Heart left ventricle (tissue), 16 donors: ENCODE measurements around the gene PHF1. TPM values are rescaled to one million over a fixed set of nuclear protein-coding genes. Genes with fewer than 3 reads are reported as not detected.

Source experiments
- ATAC-seq, 4 donors: fragments of 200-7000 bp; cut with Tn5 transposase; one replicate each; pipeline ENCODE4 v1.9.1; 2020 to 2022; ENCODE audit warnings: moderate library complexity in 4 of 4, mild to moderate bottlenecking in 3 of 4, moderate number of reproducible peaks in 1 of 4
- DNase-seq, 5 donors: peaks; one replicate each; pipeline ENCODE4 v3.0.0-alpha.2; 2020
- H3K27ac ChIP-seq, 12 donors: fragments of 200-600 bp; sonication (generic) in 4 of 12; one replicate each; pipeline versions ENCODE4 v1.5.0 to v1.8.0; 2016 to 2022; ENCODE audit warnings: mild to moderate bottlenecking in 2 of 12
- H3K27me3 ChIP-seq, 9 donors: fragments of 200-600 bp; sonication (generic) in 2 of 9; one replicate each; pipeline versions ENCODE4 v1.5.1 to v1.8.0; 2016 to 2022; ENCODE audit warnings: mild to moderate bottlenecking in 3 of 9
- H3K36me3 ChIP-seq, 9 donors: fragments of 200-600 bp; sonication (generic) in 2 of 9; one replicate each; pipeline versions ENCODE4 v1.5.0 to v1.8.0; 2018 to 2022; ENCODE audit warnings: mild to moderate bottlenecking in 2 of 9
- H3K4me1 ChIP-seq, 12 donors: fragments of 200-600 bp; sonication (generic) in 4 of 12; one replicate each; pipeline versions ENCODE4 v1.5.0 to v1.8.0; 2016 to 2022; ENCODE audit warnings: mild to moderate bottlenecking in 3 of 12
- H3K4me3 ChIP-seq, 12 donors: fragments of 200-600 bp; sonication (generic) in 4 of 12; one replicate each; pipeline versions ENCODE4 v1.5.0 to v1.8.0; 2017 to 2022; ENCODE audit warnings: mild to moderate bottlenecking in 9 of 12, moderate library complexity in 4 of 12
- H3K9me3 ChIP-seq, 12 donors: fragments of 200-600 bp; sonication (generic) in 4 of 12; one replicate each; pipeline versions ENCODE4 v1.5.0 to v1.8.0; 2016 to 2022; ENCODE audit warnings: mild to moderate bottlenecking in 1 of 12
- CTCF ChIP-seq, 12 donors: fragments of 200-600 bp; sonication (generic) in 4 of 12; IDR thresholded peaks; one replicate each; pipeline versions ENCODE4 v1.5.0 to v1.8.0; 2018 to 2022; ENCODE audit warnings: antibody characterized with exemption in 12 of 12, mild to moderate bottlenecking in 5 of 12
- POLR2A ChIP-seq, 2 donors: fragments of 450-650 bp; IDR thresholded peaks; one replicate each; pipeline ENCODE4 v1.6.1; 2017; ENCODE audit warnings: antibody characterized with exemption in 2 of 2, mild to moderate bottlenecking in 2 of 2, moderate library complexity in 2 of 2
- WGBS, 4 donors: extraction: QIAGEN DNeasy Blood & Tissue Kit in 2 of 4; methylation state at CpG; one replicate each; pipeline versions ENCODE4 v1.1.5 to v1.1.7; 2013 to 2018; 5-methylcytosine and 5-hydroxymethylcytosine counted together
- intact Hi-C, 10 donors: fragments of 100-400 bp; cut with DNase I; formaldehyde crosslinking; loops; one replicate each; pipeline versions ENCODE4 v1.11.1 to v1.14.2; 2022
- polyA plus RNA-seq, 2 donors: library from polyadenylated mRNA; stranded (reverse); fragments of 200-250 nt; gene quantifications; one replicate each; pipeline ENCODE4 v1.2.3, GENCODE V29; 2013
- total RNA-seq, 9 donors: library from RNA; depleted of rRNA in 2 of 9; stranded (reverse); fragments of >200 nt in 2 of 9; fragmentation: NEBNext Ultra II Directional in 3 of 9; extraction: Animal tissue kit (Norgen Biotek cat#: 25700) in 3 of 9; gene quantifications; one replicate each; pipeline versions ENCODE4 v1.1.0 to v1.2.4, GENCODE V29; 2016 to 2023
- donor health status: ischemic (EF 13 %, LVEDD 7.1; RV severe dilation, severe dysfunction).
- donor health status: healthy with polysubstance abuse.
- donor health status: DM: no; HTN: yes; CAD: no.
- donor health status: DM: no; HTN: no; CAD: no.
- donor health status: ischemic (EF 25% LVEDD 6.9; RV normal size, moderate dysfunction).
- donor health status: ischemic (EF 25% LVEDD 5.7; RV mildly dilated, moderate dysfunction).
- donor health status: healthy.
- donor health status: DM: yes; HTN: yes; CAD: no.
- donor health status: ischemic (EF 35%, LVEDD 5.7; RV mildly dilated, moderate dysfunction).
- donor health status: nonischemic (EF 11% LVEDD 7.7; RV severe dilation, severe dysfunction).
- donor health status: DM: yes; HTN: yes; CAD: no.
- donor health status: PGD.
- donor health status: ischemic (EF 29% LVEDD 5.4; RV normal size, mild dysfunction).
- donor health status: nonischemic (EF 23%, LVEDD 6.1; RV moderate dilation, normal function).

Gene PHF1
- total and polyA plus RNA-seq, 11 donors, result 43.0 to 82.1 (median 50.0) TPM

GRCh38 chr6:33429750-33430052, 18.9 kb downstream of the PHF1 start:
- DNase-seq (no peak), ATAC-seq (no peak)
- H3K27ac ChIP-seq, result peak overlapping the region in 3 of 12 donors; percentile 67 to 98 (median 97)
- 46 to 63% (median 54%) methylated on average over 2 of the region's 2 CpGs for WGBS, 4 donors
- no peaks in the 10 kb centered on the region for H3K36me3 ChIP-seq
- H3K4me3 ChIP-seq, result no peak overlapping the region
- no peak for TF ChIP-seq POLR2A (IDR thresholded peaks at IDR 0.05)
- no peak for TF ChIP-seq CTCF (IDR thresholded peaks at IDR 0.05)
- intact Hi-C loops, result loop anchor here in 3 of 10 donors (5.0 to 10.0 kb wide), 2 partner anchors 37 to 145 kb away; partner anchors contain the start of gene KIFC1 (in 1 of the 3)
- H3K27me3 ChIP-seq, result no peaks in the 10 kb centered on the region
- H3K4me1 ChIP-seq, result peaks cover 0 to 79% (median 53%) of the 10 kb centered on the region in 12 donors
- no peaks in the 10 kb centered on the region for H3K9me3 ChIP-seq

- TF ChIP-seq CTCF (IDR thresholded peaks at IDR 0.05) (no peak), POLR2A (IDR thresholded peaks at IDR 0.05) (no peak)
- ATAC-seq, result no peak
- peaks cover 0 to 6% (median 3%) of the 10 kb centered on the region in 9 donors for H3K36me3 ChIP-seq
- H3K27me3 ChIP-seq, result no peaks in the 10 kb centered on the region
- no peaks in the 10 kb centered on the region for H3K9me3 ChIP-seq
- peak overlapping the region in 2 of 12 donors; percentile 67 to 75 for H3K27ac ChIP-seq
- 49 to 60% (median 58%) methylated on average over 2 of the region's 2 CpGs for WGBS, 4 donors
- H3K4me3 ChIP-seq, result no peak overlapping the region
- DNase-seq, result peak in 1 of 5 donors; percentile 12
- intact Hi-C loops, result no loop called here
- H3K4me1 ChIP-seq, result peaks cover 0 to 72% (median 47%) of the 10 kb centered on the region in 12 donors
Measured at GRCh38 chr6:33430334-33430733, 19.5 kb downstream of the PHF1 start.

- DNase-seq (peak in 4 of 5 donors; percentile 55 to 66 (median 60)), ATAC-seq (peak in 1 of 4 donors; percentile 28)
- Histone ChIP-seq H3K36me3 (peaks cover 0 to 15% (median 12%) of the 10 kb centered on the region in 9 donors), H3K9me3 (no peaks in the 10 kb centered on the region), H3K4me3 (peak overlapping the region in 2 of 12 donors; percentile 10 to 28), H3K27ac (peak overlapping the region in 2 of 12 donors; percentile 18 to 75), H3K27me3 (no peaks in the 10 kb centered on the region), H3K4me1 (peaks cover 0 to 69% (median 45%) of the 10 kb centered on the region in 12 donors)
- 7 to 12% (median 8%) methylated on average over 12 of the region's 12 CpGs for WGBS, 4 donors
- TF ChIP-seq POLR2A (IDR thresholded peaks at IDR 0.05), result no peak
- TF ChIP-seq CTCF (IDR thresholded peaks at IDR 0.05), result no peak
- intact Hi-C loops, result no loop called here
Measured at GRCh38 chr6:33430991-33431879, 20.4 kb downstream of the PHF1 start.

GRCh38 chr6:33431880-33432541, 21.2 kb downstream of the PHF1 start:
- no peak for TF ChIP-seq POLR2A (IDR thresholded peaks at IDR 0.05)
- no peak for TF ChIP-seq CTCF (IDR thresholded peaks at IDR 0.05)
- intact Hi-C loops, result no loop called here
- peak in 1 of 5 donors; percentile 17 for DNase-seq
- Histone ChIP-seq H3K27me3 (no peaks in the 10 kb centered on the region), H3K9me3 (no peaks in the 10 kb centered on the region), H3K4me3 (no peak overlapping the region), H3K4me1 (peaks cover 0 to 62% (median 38%) of the 10 kb centered on the region in 12 donors), H3K27ac (peak overlapping the region in 3 of 12 donors; percentile 18 to 75 (median 71)), H3K36me3 (peaks cover 0 to 22% (median 19%) of the 10 kb centered on the region in 9 donors)
- WGBS, 4 donors, result 59 to 74% (median 64%) methylated on average over 7 to 12 of the region's 12 CpGs
- ATAC-seq, result no peak
